ACC112 (cell line): Measurements from ENCODE around the gene RASSF3.

Experiments
- H2AFZ ChIP-seq: fragments of 200-600 bp; sonication (generic); one replicate; pipeline ENCODE4 v1.6.0; 2017; ENCODE audit warnings: antibody characterized with exemption, low read length; ENCODE audit not compliant: unreplicated experiment
- H3K27ac ChIP-seq: fragments of 200-600 bp; sonication (generic); 2 replicates; pipeline ENCODE4 v1.5.1; 2014; ENCODE audit warnings: low read depth, mild to moderate bottlenecking, antibody characterized with exemption, low read length, moderate library complexity
- H3K27me3 ChIP-seq: fragments of 200-600 bp; sonication (generic); 2 replicates; pipeline ENCODE4 v1.6.1; 2014; ENCODE audit warnings: mild to moderate bottlenecking, antibody characterized with exemption, low read length, moderate library complexity, mixed read lengths; ENCODE audit not compliant: insufficient read depth
- H3K36me3 ChIP-seq: fragments of 200-600 bp; sonication (generic); 2 replicates; pipeline ENCODE4 v1.6.1; 2016; ENCODE audit warnings: mild to moderate bottlenecking, antibody characterized with exemption, low read length, moderate library complexity, mixed read lengths; ENCODE audit not compliant: insufficient read depth
- H3K4me1 ChIP-seq: fragments of 200-600 bp; sonication (generic); one replicate; pipeline ENCODE4 v1.6.1; 2016; ENCODE audit warnings: low read length, mixed read lengths; ENCODE audit not compliant: insufficient read depth, unreplicated experiment, control insufficient read depth
- H3K4me3 ChIP-seq: fragments of 200-600 bp; sonication (generic); 2 replicates; pipeline ENCODE4 v1.5.1; 2014; ENCODE audit warnings: mild to moderate bottlenecking, low read depth, low read length
- H3K79me2 ChIP-seq: fragments of 200-600 bp; sonication (generic); one replicate; pipeline ENCODE4 v1.6.0; 2016; ENCODE audit warnings: low read length; ENCODE audit not compliant: control insufficient read depth, unreplicated experiment, insufficient read depth

The RASSF3 gene

DNA sequence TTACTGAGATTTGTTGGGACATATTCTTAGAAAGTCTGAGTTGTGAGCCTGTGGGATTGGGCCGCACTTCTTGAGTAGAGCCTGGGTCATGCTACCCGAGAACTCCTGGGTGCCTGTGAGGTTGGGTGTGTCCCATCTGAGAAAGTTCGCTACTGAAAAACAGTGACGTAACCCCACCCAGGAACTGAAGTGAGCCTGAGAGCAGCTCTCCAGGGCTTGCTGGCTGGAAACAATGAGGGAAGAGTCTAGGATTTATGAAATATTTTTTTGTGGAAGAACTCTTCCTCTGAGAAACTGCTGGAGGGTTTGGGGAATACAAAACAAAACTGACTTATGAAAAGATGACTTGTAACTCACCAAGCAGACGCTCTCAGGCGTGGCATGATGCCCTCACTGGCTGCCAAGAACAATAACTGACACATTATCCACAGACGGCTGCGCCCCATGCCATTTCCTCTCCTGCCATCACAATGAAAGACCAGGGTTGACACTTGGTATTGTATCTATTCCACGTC is 69.2 kb downstream of the RASSF3 start:
- Histone ChIP-seq H3K27ac (peak overlapping the region; percentile 88), H3K79me2 (peaks cover 28% of the 10 kb centered on the region), H2AFZ (peak overlapping the region; percentile 63), H3K4me1 (peaks cover 20% of the 10 kb centered on the region), H3K36me3 (no peaks in the 10 kb centered on the region), H3K4me3 (peak overlapping the region; percentile 60), H3K27me3 (no peaks in the 10 kb centered on the region)

DNA sequence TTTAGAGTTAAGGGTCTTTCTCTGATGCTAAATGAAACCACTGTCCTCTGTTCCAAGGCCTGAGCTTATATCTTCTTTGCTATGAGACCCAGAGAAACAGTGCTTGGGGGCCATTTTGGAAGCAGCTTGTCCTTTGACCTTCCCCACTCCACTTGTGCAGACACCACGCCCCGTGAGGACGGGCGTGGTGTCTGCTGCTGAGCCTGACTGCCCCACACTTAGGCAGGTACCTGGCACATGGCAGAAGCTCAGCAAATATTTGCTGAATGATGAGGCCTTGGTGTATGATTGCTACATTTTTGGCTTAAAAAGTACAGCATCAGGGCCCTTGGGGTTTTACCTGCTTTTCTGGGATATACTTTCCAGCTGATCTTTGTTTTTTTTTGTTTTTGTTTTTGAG is 69.9 kb downstream of the RASSF3 start:
- Histone ChIP-seq H3K4me1 (peaks cover 20% of the 10 kb centered on the region), H3K79me2 (peaks cover 28% of the 10 kb centered on the region), H3K27ac (peak overlapping the region; percentile 88), H3K36me3 (no peaks in the 10 kb centered on the region), H3K27me3 (no peaks in the 10 kb centered on the region), H3K4me3 (peak overlapping the region; percentile 60), H2AFZ (peak overlapping the region; percentile 63)

DNA sequence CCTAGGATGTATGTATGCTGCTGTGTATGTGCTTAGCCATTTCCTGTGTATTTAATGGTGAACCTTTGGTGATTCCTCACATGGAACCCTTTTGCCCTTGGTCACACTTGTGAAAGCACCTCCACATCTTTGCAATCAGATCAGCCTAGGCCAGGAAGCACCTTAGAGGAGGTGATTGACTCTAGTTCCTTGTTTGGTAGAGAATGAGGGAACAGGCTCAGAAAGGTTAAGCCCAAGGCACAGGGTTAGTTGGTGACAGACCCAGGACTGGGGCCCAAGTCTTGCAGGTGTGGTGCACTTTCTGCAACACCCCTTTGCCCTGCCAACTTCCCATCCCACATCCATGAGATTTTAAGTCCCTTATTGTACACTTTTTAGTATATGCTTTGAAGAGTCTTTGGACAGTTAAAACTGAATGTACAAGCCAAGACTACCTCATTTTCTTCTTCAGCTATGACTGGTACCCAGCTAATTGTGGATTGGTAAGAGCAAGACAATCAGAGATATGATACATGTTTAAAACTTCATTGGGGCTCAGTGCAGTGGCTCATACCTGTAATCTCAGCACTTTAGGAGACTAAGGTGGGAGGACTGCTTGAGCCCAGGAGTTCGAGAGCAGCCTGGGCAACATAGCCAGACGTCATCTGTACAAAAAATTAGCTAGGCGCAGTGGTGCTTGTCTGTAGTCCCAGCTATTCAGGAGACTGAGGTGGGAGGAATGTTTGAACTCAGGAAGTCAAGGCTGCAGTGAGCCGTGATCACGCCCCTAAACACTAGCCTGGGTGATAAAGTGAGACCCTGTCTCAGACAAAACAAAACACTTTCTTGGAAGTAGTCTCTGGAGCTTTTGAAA is 71.1 kb downstream of the RASSF3 start:
- H3K4me1 ChIP-seq, result peaks cover 16% of the 10 kb centered on the region
- no peaks in the 10 kb centered on the region for H3K27me3 ChIP-seq
- H3K4me3 ChIP-seq, result no peak overlapping the region

DNA sequence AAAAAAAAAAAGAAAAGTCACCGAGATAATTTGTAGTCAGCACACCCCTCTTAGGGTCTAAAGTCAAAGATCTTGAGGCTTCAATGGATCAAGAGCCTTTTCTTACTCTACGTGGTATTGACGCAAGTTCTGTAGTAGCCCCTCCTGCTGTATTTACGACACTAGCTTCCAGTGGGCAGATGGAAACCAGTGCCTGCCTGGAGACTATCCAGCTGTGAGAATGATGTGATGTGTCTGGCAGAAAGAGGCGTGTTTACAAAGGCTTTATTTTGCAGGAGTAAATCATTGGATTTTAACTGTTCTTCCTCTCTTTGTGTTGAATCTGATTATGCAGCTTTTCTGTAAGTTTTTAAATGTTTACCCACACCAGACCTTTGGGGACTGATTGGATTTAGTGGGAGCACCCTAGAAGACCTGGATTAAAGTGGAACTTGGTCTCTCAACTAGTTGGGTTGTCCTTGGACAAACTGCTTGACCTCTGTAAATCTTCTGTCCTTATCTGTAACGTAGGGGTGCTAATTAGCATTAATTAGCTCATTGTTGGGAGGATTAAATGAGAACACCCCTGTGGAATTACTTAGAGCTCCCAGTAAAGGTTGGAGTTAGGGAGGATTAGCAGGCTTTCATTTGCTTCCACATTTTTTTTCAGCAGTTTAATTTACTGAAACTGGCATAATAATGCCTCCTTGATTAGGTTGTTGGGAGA is 72.4 kb downstream of the RASSF3 start:
- Histone ChIP-seq H3K27ac (no peak overlapping the region), H3K79me2 (peaks cover 26% of the 10 kb centered on the region), H3K4me1 (peaks cover 16% of the 10 kb centered on the region), H3K4me3 (no peak overlapping the region), H3K27me3 (no peaks in the 10 kb centered on the region), H2AFZ (no peak overlapping the region), H3K36me3 (no peaks in the 10 kb centered on the region)

More for the DNA sequence above, 71.1 kb downstream of the RASSF3 start:
- no peak overlapping the region for H3K27ac ChIP-seq
- no peak overlapping the region for H2AFZ ChIP-seq
- H3K36me3 ChIP-seq, result no peaks in the 10 kb centered on the region
- peaks cover 28% of the 10 kb centered on the region for H3K79me2 ChIP-seq

DNA sequence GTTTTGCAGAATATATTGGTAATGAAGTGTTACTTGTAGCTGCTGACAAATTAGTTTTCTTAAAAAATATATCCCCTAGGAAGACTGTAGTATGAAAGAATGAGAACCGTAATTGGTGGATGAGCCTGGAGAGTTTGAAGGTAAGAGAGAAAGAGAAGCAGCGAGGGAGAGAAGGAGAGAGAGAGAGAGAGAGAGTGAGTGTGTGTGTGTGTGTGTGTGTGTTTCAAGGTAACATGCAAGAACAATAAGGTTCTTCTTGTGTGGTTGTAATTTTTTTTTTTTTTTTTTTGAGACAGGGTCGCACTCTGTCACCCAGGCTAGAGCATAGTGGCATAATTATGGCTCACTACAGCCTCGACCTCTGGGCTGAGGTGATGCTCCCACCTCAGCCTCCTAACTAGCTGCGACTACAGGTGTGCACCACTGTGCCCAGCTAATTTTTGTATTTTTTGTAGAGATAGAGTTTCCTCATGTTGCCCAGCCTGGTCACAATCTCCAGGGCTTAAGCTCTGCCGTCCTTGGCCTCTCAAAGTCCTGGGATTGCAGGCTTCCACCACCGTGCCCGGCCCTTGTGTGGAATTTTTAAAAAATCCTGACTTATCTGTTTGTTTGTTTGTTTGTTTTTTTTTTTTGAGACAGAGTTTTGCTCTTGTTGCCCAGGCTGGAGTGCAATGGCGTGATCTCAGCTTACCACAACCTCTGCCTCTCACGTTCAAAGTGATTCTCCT is 73.7 kb downstream of the RASSF3 start:
- no peak overlapping the region for H3K4me3 ChIP-seq
- H3K79me2 ChIP-seq, result peaks cover 19% of the 10 kb centered on the region
- H3K27ac ChIP-seq, result no peak overlapping the region
- H3K36me3 ChIP-seq, result no peaks in the 10 kb centered on the region
- peaks cover 16% of the 10 kb centered on the region for H3K4me1 ChIP-seq
- no peak overlapping the region for H2AFZ ChIP-seq
- H3K27me3 ChIP-seq, result no peaks in the 10 kb centered on the region

DNA sequence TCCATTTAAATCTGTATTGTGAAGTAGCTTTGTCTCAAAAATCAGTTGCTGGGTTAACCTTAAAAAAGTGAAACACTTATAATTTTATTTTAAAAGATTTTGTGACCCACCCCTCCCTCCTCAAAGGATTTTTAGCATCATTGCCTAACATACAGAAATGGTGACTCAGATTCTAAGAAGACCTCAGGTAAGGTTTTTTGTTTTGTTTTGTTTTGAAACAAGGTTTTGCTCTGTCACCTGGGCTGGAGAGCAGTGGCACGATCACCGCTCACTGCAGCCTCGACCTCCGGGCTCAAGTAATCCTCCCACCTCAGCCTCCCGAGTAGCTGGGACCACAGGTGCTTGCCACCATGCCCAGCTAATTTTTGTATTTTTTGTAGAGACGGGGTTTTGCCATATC is 74.8 kb downstream of the RASSF3 start:
- H3K27me3 ChIP-seq, result no peaks in the 10 kb centered on the region
- peaks cover 19% of the 10 kb centered on the region for H3K79me2 ChIP-seq
- no peak overlapping the region for H3K4me3 ChIP-seq
- no peak overlapping the region for H3K27ac ChIP-seq
- no peak overlapping the region for H2AFZ ChIP-seq
- H3K4me1 ChIP-seq, result peaks cover 13% of the 10 kb centered on the region
- H3K36me3 ChIP-seq, result no peaks in the 10 kb centered on the region

DNA sequence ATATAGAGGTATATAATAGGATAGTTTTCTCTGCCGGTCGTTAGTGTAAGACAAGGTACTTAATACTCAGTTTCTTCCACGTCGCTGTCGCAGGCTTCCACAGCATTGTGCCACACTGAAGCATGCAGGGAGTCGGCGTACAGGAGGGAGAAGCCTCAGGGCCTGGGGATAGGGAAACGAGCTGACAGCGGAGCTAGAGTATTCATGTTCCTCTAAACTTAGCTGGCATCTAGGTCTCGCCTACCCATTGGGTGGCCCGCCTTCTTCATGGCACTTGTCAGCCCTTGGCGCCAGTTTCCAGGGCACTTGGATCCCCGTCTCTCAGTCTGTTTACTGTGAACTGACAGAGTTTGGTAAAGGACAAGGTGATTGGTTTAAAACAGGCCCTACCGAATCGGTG is 75.3 kb downstream of the RASSF3 start:
- Histone ChIP-seq H3K36me3 (no peaks in the 10 kb centered on the region), H2AFZ (no peak overlapping the region), H3K79me2 (peaks cover 15% of the 10 kb centered on the region), H3K4me1 (peaks cover 8% of the 10 kb centered on the region), H3K4me3 (no peak overlapping the region), H3K27me3 (no peaks in the 10 kb centered on the region), H3K27ac (no peak overlapping the region)

DNA sequence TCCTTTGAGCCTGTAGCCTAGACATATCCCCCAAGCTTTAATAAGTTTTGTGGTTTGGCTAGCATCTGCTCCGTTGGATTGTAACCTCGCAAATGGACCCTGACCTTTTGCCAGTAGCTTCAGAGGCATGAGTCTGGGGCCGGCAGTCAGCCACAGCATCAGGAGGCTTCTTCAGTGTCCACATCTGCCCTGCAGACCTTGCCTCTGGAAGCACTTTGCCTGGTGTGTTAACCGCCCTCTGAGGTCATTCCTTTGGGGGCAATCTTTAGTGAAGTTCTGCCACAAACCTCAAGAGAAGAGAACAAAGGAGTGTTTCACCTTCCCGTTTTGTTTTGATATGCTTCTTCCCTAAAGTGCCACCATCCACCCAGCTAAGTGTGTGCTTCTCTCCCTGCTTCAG is 77.5 kb downstream of the RASSF3 start:
- H3K27me3 ChIP-seq, result no peaks in the 10 kb centered on the region
- peaks cover 5% of the 10 kb centered on the region for H3K79me2 ChIP-seq
- H3K4me3 ChIP-seq, result no peak overlapping the region
- no peak overlapping the region for H2AFZ ChIP-seq
- no peaks in the 10 kb centered on the region for H3K36me3 ChIP-seq
- H3K4me1 ChIP-seq, result peaks cover 4% of the 10 kb centered on the region
- H3K27ac ChIP-seq, result no peak overlapping the region

DNA sequence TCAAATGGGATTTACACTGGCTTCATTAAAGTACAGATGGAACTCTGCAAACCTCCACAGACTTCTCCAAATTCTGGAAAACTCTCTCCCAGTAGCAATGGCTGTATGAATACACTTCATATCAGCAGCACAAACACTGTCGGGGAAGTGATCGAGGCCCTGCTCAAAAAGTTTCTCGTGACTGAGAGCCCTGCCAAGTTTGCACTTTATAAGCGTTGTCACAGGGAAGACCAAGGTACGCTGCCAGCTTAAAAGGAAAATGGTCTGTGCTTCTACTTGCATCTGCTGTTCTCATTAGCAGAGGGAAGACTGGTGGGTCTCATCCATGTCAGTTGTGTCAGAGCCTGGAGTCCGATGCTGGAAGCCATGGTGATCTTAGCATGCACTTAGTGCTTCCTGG is 77.9 kb downstream of the RASSF3 start:
- Histone ChIP-seq H3K4me3 (no peak overlapping the region), H3K27me3 (no peaks in the 10 kb centered on the region), H3K79me2 (peaks cover under 1% of the 10 kb centered on the region), H3K27ac (no peak overlapping the region), H2AFZ (no peak overlapping the region), H3K4me1 (peaks cover 4% of the 10 kb centered on the region), H3K36me3 (no peaks in the 10 kb centered on the region)

DNA sequence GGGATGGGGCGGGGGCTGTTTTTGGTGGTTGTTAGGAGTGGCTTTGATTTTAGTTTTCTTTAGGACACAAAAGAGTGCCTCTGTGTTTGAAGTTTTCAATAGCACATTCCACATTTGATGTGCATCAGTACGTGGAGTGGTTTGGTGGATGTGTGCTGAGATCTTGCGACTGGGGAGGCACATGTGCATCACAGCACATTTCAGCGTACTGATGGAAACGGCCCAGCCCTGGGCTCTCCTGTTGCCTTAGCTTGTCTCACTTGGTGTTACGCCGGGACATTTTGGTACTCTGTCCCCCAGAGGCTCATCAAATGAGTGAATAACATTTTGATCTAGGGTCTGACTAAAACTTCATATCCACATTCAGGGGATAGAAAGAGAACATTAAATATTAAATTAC is 78.4 kb downstream of the RASSF3 start:
- Histone ChIP-seq H3K36me3 (no peaks in the 10 kb centered on the region), H3K27me3 (no peaks in the 10 kb centered on the region), H3K27ac (no peak overlapping the region), H3K79me2 (no peaks in the 10 kb centered on the region), H3K4me3 (no peak overlapping the region), H2AFZ (no peak overlapping the region), H3K4me1 (peaks cover 4% of the 10 kb centered on the region)
